ENCODE data around the gene CARD11.

DNA sequence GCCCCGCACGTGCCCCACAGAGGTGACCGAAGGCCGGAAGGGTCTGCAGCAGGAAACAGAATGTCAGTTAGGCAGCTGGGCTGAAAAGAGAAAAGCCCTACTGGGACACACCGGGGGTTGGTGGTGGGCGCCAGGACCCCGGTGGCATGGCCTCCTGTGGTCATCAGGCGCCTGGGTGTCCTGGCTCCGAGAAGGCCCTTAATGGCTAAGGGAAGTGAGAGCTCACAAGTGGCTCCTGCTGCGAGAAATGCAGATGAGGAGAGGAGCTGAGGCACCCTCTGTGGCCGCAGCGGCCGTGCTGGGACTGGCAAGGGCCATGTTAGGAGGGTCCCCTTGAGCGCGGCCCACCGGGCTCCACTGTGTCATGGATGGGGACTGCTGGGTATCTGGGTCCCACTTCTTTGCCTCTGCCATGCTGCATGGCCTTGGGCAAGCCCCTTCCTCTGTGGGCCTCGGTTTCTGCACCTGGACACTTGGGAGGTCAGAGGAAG lies 120.3 kb downstream of the CARD11 start:
- no peak for TF ChIP-seq RAD21 (IDR thresholded peaks at IDR 0.05; ENCODE audit: low read length)
- no peak for TF ChIP-seq CEBPB (IDR thresholded peaks at IDR 0.05; ENCODE audit: low read depth, low read length)
- no peak for TF ChIP-seq CTCF (conservative IDR thresholded peaks at IDR 0.05; ENCODE audit: low read depth, low read length)
- TF ChIP-seq POLR2A (IDR thresholded peaks at IDR 0.05; ENCODE audit: low read depth, low read length) = no peak
- TF ChIP-seq MXI1 (IDR thresholded peaks at IDR 0.05; ENCODE audit: borderline replicate concordance, low read depth, low read length) = no peak
- TF ChIP-seq RFX5 (IDR thresholded peaks at IDR 0.05; ENCODE audit: low read depth, low read length) = no peak
- no peak for TF ChIP-seq USF2 (IDR thresholded peaks at IDR 0.05; ENCODE audit: low read depth, low read length)

All from IMR-90 (cell line).